Activated T-cell treated with anti-CD3 and anti-CD28 coated beads, Interleukin-2, amount 50 U/mL, for 72 hours (primary cell): ENCODE results near the gene ERICH6B. TPM values are rescaled to one million over a fixed set of nuclear protein-coding genes. Genes with fewer than 3 reads are reported as not detected.

ENCODE experiments used
- ATAC-seq, 2 donors: fragments of 150-1000 bp; cut with Tn5 transposase; replicated peaks in 1 of 2; 2 replicates each; pipeline ENCODE4 v1.10.0; 2021; ENCODE audit warnings: moderate library complexity in 2 of 2, mild to moderate bottlenecking in 1 of 2
- DNase-seq, 2 donors: peaks; one replicate each; pipeline ENCODE4 v3.0.0; 2021 to 2022; ENCODE audit warnings: mixed read lengths in 1 of 2
- H3K27ac Mint-ChIP-seq: one replicate; pipeline ENCODE4 v1.8.0; 2022; ENCODE audit warnings: mild to moderate bottlenecking, moderate library complexity, mixed read lengths
- H3K27me3 Mint-ChIP-seq: one replicate; pipeline ENCODE4 v1.8.0; 2022; ENCODE audit warnings: low read depth, mixed read lengths
- H3K36me3 Mint-ChIP-seq, 2 donors: one replicate each; pipeline ENCODE4 v1.8.0; 2022; ENCODE audit warnings: mixed read lengths in 2 of 2, mild to moderate bottlenecking in 1 of 2; ENCODE audit not compliant: insufficient read depth in 2 of 2
- H3K4me1 Mint-ChIP-seq: one replicate; pipeline ENCODE4 v1.8.0; 2022; ENCODE audit warnings: low read depth, mixed read lengths
- H3K4me3 Mint-ChIP-seq, 2 donors: one replicate each; pipeline ENCODE4 v1.8.0; 2022; ENCODE audit warnings: mild to moderate bottlenecking in 2 of 2, mixed read lengths in 2 of 2, moderate library complexity in 2 of 2
- H3K9me3 Mint-ChIP-seq, 2 donors: one replicate each; pipeline ENCODE4 v1.8.0; 2022; ENCODE audit warnings: mixed read lengths in 2 of 2
- total RNA-seq, 2 donors: library from RNA; stranded (reverse); gene quantifications; one replicate each; pipeline ENCODE4 v1.2.3, GENCODE V29; 2022

ERICH6B gene
- total RNA-seq, 2 donors from 2014 or later: not detected

GRCh38 chr13:45546410-45546765 is 69.2 kb downstream of the ERICH6B start:
- DNase-seq (no peak), ATAC-seq (no peak)
- no peaks in the 10 kb centered on the region for H3K36me3 Mint-ChIP-seq
- H3K4me3 Mint-ChIP-seq: no peak overlapping the region
- peaks cover 7% of the 10 kb centered on the region for H3K27me3 Mint-ChIP-seq
- no peak overlapping the region for H3K27ac Mint-ChIP-seq
- H3K9me3 Mint-ChIP-seq: no peaks in the 10 kb centered on the region
- no peaks in the 10 kb centered on the region for H3K4me1 Mint-ChIP-seq

GRCh38 chr13:45545686-45546409 is 69.7 kb downstream of the ERICH6B start:
- no peak for ATAC-seq
- Mint-ChIP-seq H3K4me1 (no peaks in the 10 kb centered on the region), H3K27ac (no peak overlapping the region), H3K27me3 (peaks cover 6% of the 10 kb centered on the region), H3K9me3 (no peaks in the 10 kb centered on the region), H3K36me3 (no peaks in the 10 kb centered on the region), H3K4me3 (no peak overlapping the region)
- no peak for DNase-seq

GRCh38 chr13:45544520-45544919 is 71.0 kb downstream of the ERICH6B start:
- DNase-seq: no peak
- Mint-ChIP-seq H3K9me3 (no peaks in the 10 kb centered on the region), H3K36me3 (no peaks in the 10 kb centered on the region), H3K27me3 (no peaks in the 10 kb centered on the region), H3K4me1 (no peaks in the 10 kb centered on the region), H3K4me3 (no peak overlapping the region), H3K27ac (no peak overlapping the region)
- peak in 1 of 2 donors; percentile 34 for ATAC-seq

- ATAC-seq: no peak
- Mint-ChIP-seq H3K9me3 (no peaks in the 10 kb centered on the region), H3K4me3 (no peak overlapping the region), H3K4me1 (no peaks in the 10 kb centered on the region), H3K27ac (no peak overlapping the region), H3K27me3 (no peaks in the 10 kb centered on the region), H3K36me3 (no peaks in the 10 kb centered on the region)
- DNase-seq: no peak
Observed at GRCh38 chr13:45542878-45543277, 72.7 kb downstream of the ERICH6B start.

GRCh38 chr13:45542391-45542790 is 73.1 kb downstream of the ERICH6B start:
- Mint-ChIP-seq H3K4me1 (no peaks in the 10 kb centered on the region), H3K27ac (no peak overlapping the region), H3K4me3 (no peak overlapping the region), H3K36me3 (no peaks in the 10 kb centered on the region), H3K27me3 (no peaks in the 10 kb centered on the region), H3K9me3 (no peaks in the 10 kb centered on the region)
- DNase-seq: no peak
- no peak for ATAC-seq

- no peak overlapping the region for H3K27ac Mint-ChIP-seq
- H3K9me3 Mint-ChIP-seq: no peaks in the 10 kb centered on the region
- ATAC-seq (no peak), DNase-seq (no peak)
- no peak overlapping the region for H3K4me3 Mint-ChIP-seq
- H3K36me3 Mint-ChIP-seq: no peaks in the 10 kb centered on the region
- H3K27me3 Mint-ChIP-seq: no peaks in the 10 kb centered on the region
- H3K4me1 Mint-ChIP-seq: no peaks in the 10 kb centered on the region
Observed at GRCh38 chr13:45541806-45542205, 73.7 kb downstream of the ERICH6B start.

- DNase-seq (no peak), ATAC-seq (no peak)
- H3K4me3 Mint-ChIP-seq: no peak overlapping the region
- no peak overlapping the region for H3K27ac Mint-ChIP-seq
- H3K36me3 Mint-ChIP-seq: no peaks in the 10 kb centered on the region
- no peaks in the 10 kb centered on the region for H3K27me3 Mint-ChIP-seq
- no peaks in the 10 kb centered on the region for H3K9me3 Mint-ChIP-seq
- no peaks in the 10 kb centered on the region for H3K4me1 Mint-ChIP-seq
Observed at GRCh38 chr13:45540864-45541263, 74.7 kb downstream of the ERICH6B start.

- Mint-ChIP-seq H3K4me1 (no peaks in the 10 kb centered on the region), H3K27ac (no peak overlapping the region), H3K36me3 (peaks cover 0 to under 1% of the 10 kb centered on the region in 2 donors), H3K9me3 (no peaks in the 10 kb centered on the region), H3K4me3 (no peak overlapping the region), H3K27me3 (no peaks in the 10 kb centered on the region)
- DNase-seq (no peak), ATAC-seq (no peak)
Observed at GRCh38 chr13:45540195-45540594, 75.3 kb downstream of the ERICH6B start.

GRCh38 chr13:45538382-45538781 is 77.2 kb downstream of the ERICH6B start:
- Mint-ChIP-seq H3K9me3 (no peaks in the 10 kb centered on the region), H3K27ac (no peak overlapping the region), H3K4me1 (no peaks in the 10 kb centered on the region), H3K4me3 (no peak overlapping the region), H3K27me3 (no peaks in the 10 kb centered on the region), H3K36me3 (peaks cover 0 to 9% of the 10 kb centered on the region in 2 donors)
- DNase-seq (no peak), ATAC-seq (peak in 1 of 2 donors; percentile 27)

- H3K4me3 Mint-ChIP-seq: no peak overlapping the region
- DNase-seq (no peak), ATAC-seq (no peak)
- H3K27me3 Mint-ChIP-seq: no peaks in the 10 kb centered on the region
- peaks cover 0 to 9% of the 10 kb centered on the region in 2 donors for H3K36me3 Mint-ChIP-seq
- no peaks in the 10 kb centered on the region for H3K4me1 Mint-ChIP-seq
- H3K27ac Mint-ChIP-seq: peak overlapping the region; percentile 85
- H3K9me3 Mint-ChIP-seq: no peaks in the 10 kb centered on the region
Observed at GRCh38 chr13:45537516-45537915, 78.0 kb downstream of the ERICH6B start.

- ATAC-seq (no peak), DNase-seq (no peak)
- H3K4me3 Mint-ChIP-seq: no peak overlapping the region
- no peaks in the 10 kb centered on the region for H3K4me1 Mint-ChIP-seq
- no peaks in the 10 kb centered on the region for H3K27me3 Mint-ChIP-seq
- H3K9me3 Mint-ChIP-seq: no peaks in the 10 kb centered on the region
- peaks cover 0 to 10% of the 10 kb centered on the region in 2 donors for H3K36me3 Mint-ChIP-seq
- H3K27ac Mint-ChIP-seq: no peak overlapping the region
Observed at GRCh38 chr13:45536224-45536623, 79.3 kb downstream of the ERICH6B start.

GRCh38 chr13:45534604-45535003 is 80.9 kb downstream of the ERICH6B start:
- Mint-ChIP-seq H3K36me3 (peaks cover 0 to 14% of the 10 kb centered on the region in 2 donors), H3K4me3 (no peak overlapping the region), H3K9me3 (no peaks in the 10 kb centered on the region), H3K27ac (peak overlapping the region; percentile 80), H3K4me1 (peaks cover 5% of the 10 kb centered on the region), H3K27me3 (no peaks in the 10 kb centered on the region)
- no peak for ATAC-seq
- no peak for DNase-seq

GRCh38 chr13:45529758-45530157 is 85.8 kb downstream of the ERICH6B start:
- peak overlapping the region; percentile 95 for H3K27ac Mint-ChIP-seq

More at GRCh38 chr13:45529758-45530157, 85.8 kb downstream of the ERICH6B start:
- Mint-ChIP-seq H3K4me1 (peaks cover 6% of the 10 kb centered on the region), H3K4me3 (peak overlapping the region in 1 of 2 donors; percentile 55), H3K9me3 (no peaks in the 10 kb centered on the region), H3K27me3 (no peaks in the 10 kb centered on the region), H3K36me3 (peaks cover 1 to 17% of the 10 kb centered on the region in 2 donors)
- DNase-seq: no peak
- peak; percentile 31 to 48 for ATAC-seq
